H7 (cell line): ENCODE data around the gene RNF213. TPM values are rescaled to one million over a fixed set of nuclear protein-coding genes. Genes with fewer than 3 reads are reported as not detected.

Experiments used
- DNase-seq: peaks from one replicate; pipeline ENCODE4 v3.0.0; 2012
- H3K27me3 ChIP-seq: 2 replicates; pipeline ENCODE4 v1.6.0; 2011; ENCODE audit warnings: mild to moderate bottlenecking, low read length; ENCODE audit not compliant: control insufficient read depth, insufficient read depth
- H3K36me3 ChIP-seq: replicated peaks from 2 replicates; pipeline ENCODE4 v1.5.1; 2011; ENCODE audit warnings: low read length; ENCODE audit not compliant: control insufficient read depth, insufficient read depth
- H3K4me3 ChIP-seq: 2 replicates; pipeline ENCODE4 v1.5.1; 2011; ENCODE audit warnings: low read depth, mild to moderate bottlenecking, control low read depth, low read length, moderate library complexity; ENCODE audit not compliant: insufficient read depth
- total RNA-seq: library from RNA; depleted of rRNA; stranded (reverse); fragments of >200 nt; shearing (Covaris generic); gene quantifications from 2 replicates; pipeline ENCODE4 v1.2.3, GENCODE V29; 2014

Gene RNF213
- total RNA-seq, 1 experiment from 2014 or later, result 29.4 TPM

- H3K27me3 ChIP-seq, result no peaks in the 10 kb centered on the region
- peak overlapping the region; percentile 91 for H3K4me3 ChIP-seq
- H3K36me3 ChIP-seq, result peaks cover 5% of the 10 kb centered on the region; the same call in 1 of the 2 replicates
- DNase-seq, result no peak
These were observed 39.9 kb upstream of the RNF213 start for GRCh38 chr17:80220736-80221215.

- H3K27me3 ChIP-seq, result no peaks in the 10 kb centered on the region
- DNase-seq, result peak; percentile 71
- peaks cover 3% of the 10 kb centered on the region; the same call in 1 of the 2 replicates for H3K36me3 ChIP-seq
- peak overlapping the region; percentile 91; the same call in 1 of the 2 replicates for H3K4me3 ChIP-seq
These were observed 39.1 kb upstream of the RNF213 start for GRCh38 chr17:80221351-80222105.

- H3K36me3 ChIP-seq, result peaks cover 1% of the 10 kb centered on the region; the same call in 1 of the 2 replicates
- no peak overlapping the region for H3K4me3 ChIP-seq
- no peaks in the 10 kb centered on the region for H3K27me3 ChIP-seq
- no peak for DNase-seq
These were observed 38.1 kb upstream of the RNF213 start for GRCh38 chr17:80222376-80223141.

GRCh38 chr17:80223142-80223815 is 37.4 kb upstream of the RNF213 start:
- no peak overlapping the region for H3K4me3 ChIP-seq
- peaks cover 1% of the 10 kb centered on the region; the same call in 1 of the 2 replicates for H3K36me3 ChIP-seq

GRCh38 chr17:80223838-80224497 is 36.7 kb upstream of the RNF213 start:
- Histone ChIP-seq H3K4me3 (no peak overlapping the region), H3K36me3 (peaks cover 1% of the 10 kb centered on the region; the same call in 1 of the 2 replicates), H3K27me3 (no peaks in the 10 kb centered on the region)
- no peak for DNase-seq

More at GRCh38 chr17:80223142-80223815, 37.4 kb upstream of the RNF213 start:
- no peak for DNase-seq
- H3K27me3 ChIP-seq, result no peaks in the 10 kb centered on the region

- DNase-seq, result no peak
- Histone ChIP-seq H3K4me3 (no peak overlapping the region), H3K36me3 (peaks cover 1% of the 10 kb centered on the region; the same call in 1 of the 2 replicates), H3K27me3 (no peaks in the 10 kb centered on the region)
These were observed 36.0 kb upstream of the RNF213 start for GRCh38 chr17:80224683-80225082.

- Histone ChIP-seq H3K36me3 (peaks cover 1% of the 10 kb centered on the region; the same call in 1 of the 2 replicates), H3K27me3 (no peaks in the 10 kb centered on the region), H3K4me3 (no peak overlapping the region)
- DNase-seq, result peak; percentile 83
These were observed 35.4 kb upstream of the RNF213 start for GRCh38 chr17:80225230-80225629.

- Histone ChIP-seq H3K4me3 (no peak overlapping the region), H3K36me3 (peaks cover 1% of the 10 kb centered on the region; the same call in 1 of the 2 replicates), H3K27me3 (no peaks in the 10 kb centered on the region)
- no peak for DNase-seq
These were observed 33.5 kb upstream of the RNF213 start for GRCh38 chr17:80227156-80227555.

- H3K4me3 ChIP-seq, result no peak overlapping the region
- H3K27me3 ChIP-seq, result no peaks in the 10 kb centered on the region
- no peak for DNase-seq
- no peaks in the 10 kb centered on the region; the same call in 1 of the 2 replicates for H3K36me3 ChIP-seq
These were observed 33.0 kb upstream of the RNF213 start for GRCh38 chr17:80227666-80228065.

GRCh38 chr17:80228477-80228876 is 32.2 kb upstream of the RNF213 start:
- Histone ChIP-seq H3K36me3 (no peaks in the 10 kb centered on the region; the same call in 1 of the 2 replicates), H3K27me3 (no peaks in the 10 kb centered on the region), H3K4me3 (no peak overlapping the region)
- no peak for DNase-seq

- H3K4me3 ChIP-seq, result no peak overlapping the region
- DNase-seq, result no peak
- H3K27me3 ChIP-seq, result no peaks in the 10 kb centered on the region
- H3K36me3 ChIP-seq, result no peaks in the 10 kb centered on the region; the same call in 1 of the 2 replicates
These were observed 31.6 kb upstream of the RNF213 start for GRCh38 chr17:80229011-80229410.

- peaks cover 1% of the 10 kb centered on the region for H3K36me3 ChIP-seq
- H3K27me3 ChIP-seq, result no peaks in the 10 kb centered on the region
- DNase-seq, result no peak
- no peak overlapping the region for H3K4me3 ChIP-seq
These were observed 28.2 kb upstream of the RNF213 start for GRCh38 chr17:80232438-80232837.

GRCh38 chr17:80233202-80233601 is 27.4 kb upstream of the RNF213 start:
- Histone ChIP-seq H3K36me3 (peaks cover 1% of the 10 kb centered on the region), H3K4me3 (no peak overlapping the region), H3K27me3 (no peaks in the 10 kb centered on the region)
- no peak for DNase-seq

- Histone ChIP-seq H3K4me3 (no peak overlapping the region), H3K36me3 (peaks cover 1% of the 10 kb centered on the region)
These were observed 23.7 kb upstream of the RNF213 start for GRCh38 chr17:80236911-80237310.

More at GRCh38 chr17:80236911-80237310, 23.7 kb upstream of the RNF213 start:
- no peaks in the 10 kb centered on the region for H3K27me3 ChIP-seq
- no peak for DNase-seq
